NCI-H128 (cell line): ENCODE measurements around the gene CERK.
A peak's percentile ranks its signal among the peaks of the same experiment; 100 is the strongest.

Experiments
- DNase-seq: peaks from one replicate; lab custom pipeline; 2025; ENCODE audit not compliant: unreplicated experiment; lab: John Stamatoyannopoulos, UW

Gene CERK

DNA sequence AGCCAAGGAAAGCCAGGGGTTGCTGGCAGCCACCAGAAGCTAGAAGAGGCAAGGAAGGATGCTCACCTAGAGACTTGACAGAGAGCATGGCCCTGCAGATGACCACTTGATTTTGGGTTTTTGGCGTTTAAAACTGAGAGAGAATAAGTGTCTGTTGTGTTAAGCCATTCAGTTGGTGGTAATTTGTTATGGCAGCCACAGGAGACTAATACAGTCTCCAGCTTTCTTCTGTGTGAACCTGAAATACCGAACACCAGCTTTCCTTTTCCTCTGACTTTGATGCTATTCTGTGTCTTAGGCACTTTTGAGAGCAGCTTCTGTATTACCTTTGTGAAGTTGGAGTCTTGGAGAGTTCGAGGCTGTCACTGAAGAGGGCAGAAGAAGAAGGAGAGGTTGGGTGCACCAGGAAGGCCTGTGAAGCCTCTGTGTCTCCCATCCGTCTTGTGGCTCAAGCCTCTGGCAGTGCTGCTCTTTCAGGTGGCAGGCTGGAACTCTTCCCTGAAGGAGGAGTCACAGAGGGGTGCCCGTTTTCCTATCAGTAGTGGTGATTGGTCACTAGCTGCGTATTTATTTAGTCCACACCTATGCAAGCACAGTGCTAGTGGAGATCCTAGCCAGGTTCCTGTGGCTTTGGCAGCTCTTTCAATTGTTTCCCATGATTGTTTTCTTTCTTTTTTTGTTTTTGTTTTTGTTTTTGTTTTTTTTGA lies 26.9 kb upstream of the CERK start:
- no peak for DNase-seq

DNA sequence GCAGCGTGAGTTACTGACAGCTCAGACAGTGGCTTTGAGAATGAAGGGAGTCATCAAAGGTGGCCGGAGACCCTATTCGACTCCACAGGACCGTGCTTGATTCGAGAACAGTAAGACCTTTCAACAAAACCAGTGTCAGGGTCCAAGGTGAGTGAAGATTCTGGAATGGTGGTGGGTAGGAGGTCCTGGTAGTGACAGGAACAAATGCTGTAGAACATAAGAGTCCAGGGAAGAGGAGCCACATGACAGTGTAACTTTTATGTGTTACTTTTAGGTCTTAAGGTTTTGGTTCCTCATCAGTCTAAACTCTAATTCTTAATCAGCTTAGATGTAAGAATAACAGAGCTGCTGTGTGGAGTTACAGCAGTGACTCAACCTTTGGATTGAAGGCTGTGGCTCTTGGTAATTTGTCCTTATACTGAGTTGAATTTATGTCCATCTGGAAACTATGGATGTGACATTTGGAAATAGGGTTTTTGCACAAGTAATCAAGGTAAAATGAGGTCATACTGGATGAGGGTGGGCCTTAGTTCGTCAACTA lies 26.2 kb upstream of the CERK start:
- DNase-seq = no peak

DNA sequence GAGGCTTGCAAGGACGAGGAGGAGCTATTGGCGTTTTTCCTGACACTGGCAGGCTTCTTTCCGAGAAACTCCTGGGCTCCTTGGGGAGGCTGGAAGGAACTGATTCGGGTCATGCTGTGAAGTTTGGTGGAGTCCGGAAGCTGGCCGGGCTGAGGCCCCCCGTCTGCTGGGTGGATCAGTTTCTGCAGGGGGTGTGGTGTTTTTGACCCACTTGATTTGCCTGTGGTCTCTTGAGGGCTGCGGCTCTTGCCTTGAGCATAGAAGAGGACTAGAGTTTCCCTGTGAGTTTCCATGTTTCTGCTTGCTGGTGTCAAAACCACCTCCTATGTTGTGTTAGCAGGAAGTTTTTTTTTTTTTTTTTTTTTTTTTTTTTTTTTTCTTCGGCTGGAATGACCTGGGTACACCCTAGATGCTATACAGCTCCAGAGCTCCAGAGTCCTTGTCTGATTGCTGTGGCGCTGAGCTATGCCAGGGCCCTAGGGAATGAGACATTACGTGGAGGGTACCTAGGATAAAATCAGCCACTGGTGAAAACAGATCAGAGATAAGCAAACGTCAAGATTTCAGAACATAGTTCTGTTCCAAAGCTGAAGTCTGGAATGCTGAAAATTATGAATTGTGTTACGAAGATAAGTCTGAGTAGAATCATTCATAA lies 25.1 kb upstream of the CERK start:
- no peak for DNase-seq

DNA sequence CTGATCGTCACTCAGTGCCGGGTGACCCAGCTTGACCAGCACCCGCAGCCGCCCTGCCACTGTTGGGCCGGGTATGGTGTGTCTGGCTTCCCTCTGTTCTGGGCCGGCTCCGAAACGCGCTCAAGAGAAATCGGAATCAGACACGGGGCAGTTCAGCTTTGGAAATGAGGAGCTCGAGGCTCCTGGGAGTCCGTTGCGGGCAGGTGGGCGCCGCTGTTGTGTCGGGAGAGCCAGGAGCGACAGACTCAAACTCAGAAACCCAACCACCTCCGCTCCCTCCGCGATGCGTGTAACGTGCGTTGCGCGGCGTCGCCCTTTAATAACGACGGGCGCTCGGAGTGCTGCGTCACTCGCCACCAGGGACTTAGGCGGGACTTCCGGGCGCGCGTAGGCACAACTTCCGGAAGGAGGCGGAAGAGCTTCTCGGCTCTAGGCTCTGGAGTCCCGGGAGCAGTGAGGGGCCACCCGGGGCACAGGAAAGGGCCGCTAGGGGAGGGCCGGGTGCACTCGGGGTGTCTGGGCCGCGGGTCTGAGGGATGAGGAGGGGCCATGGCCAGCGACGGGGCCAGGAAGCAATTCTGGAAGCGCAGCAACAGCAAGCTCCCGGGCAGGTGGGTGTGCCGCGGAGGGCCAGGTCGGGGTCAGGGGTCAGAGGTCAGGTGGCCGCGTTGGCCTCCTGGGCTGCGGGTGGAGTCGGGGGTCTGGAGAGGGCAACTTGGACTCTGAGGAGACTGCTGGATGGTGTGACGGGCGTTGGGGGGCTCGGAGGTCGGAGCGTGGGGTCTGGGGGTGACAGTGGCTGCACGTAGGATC lies 24.4 kb upstream of the CERK start, which contains the start of gene TBC1D22A:
TBC1D22A (plus strand) TSS at position 413 of the 813 bp plus-strand sequence; CDS start at position 550, 137 bp downstream.
- peak; percentile 74 for DNase-seq

DNA sequence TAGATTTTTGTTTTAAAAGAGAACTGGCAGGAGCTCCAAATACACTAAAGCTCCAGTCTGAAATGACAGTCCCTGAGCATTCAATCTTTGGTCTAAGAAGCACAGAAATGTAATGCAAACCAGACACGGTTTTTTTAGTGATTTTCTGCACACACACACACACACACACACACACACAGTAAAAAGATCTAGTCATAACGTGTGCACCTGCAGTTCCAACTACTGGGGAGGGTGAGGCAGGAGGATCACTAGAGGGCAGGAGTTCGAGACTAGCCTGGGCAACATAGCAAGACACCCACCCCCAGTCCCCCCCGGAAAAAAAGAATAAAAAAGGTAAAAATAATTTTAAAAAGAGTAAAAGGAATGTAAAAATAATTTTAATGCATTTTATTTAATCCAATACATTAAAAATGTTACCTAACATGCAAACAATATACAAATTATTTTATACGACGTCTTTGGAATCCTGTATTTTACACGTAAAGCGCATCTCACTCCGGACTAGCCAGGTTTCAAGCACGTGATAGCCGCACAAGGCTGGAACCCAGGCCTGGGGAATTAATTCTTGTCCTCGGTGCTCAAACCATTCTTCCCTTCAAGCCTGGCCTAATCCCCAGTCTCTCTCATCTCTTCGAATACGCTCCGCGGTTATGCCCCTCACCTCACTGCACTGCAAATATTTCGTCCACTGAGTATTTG lies 23.6 kb upstream of the CERK start:
- no peak for DNase-seq

DNA sequence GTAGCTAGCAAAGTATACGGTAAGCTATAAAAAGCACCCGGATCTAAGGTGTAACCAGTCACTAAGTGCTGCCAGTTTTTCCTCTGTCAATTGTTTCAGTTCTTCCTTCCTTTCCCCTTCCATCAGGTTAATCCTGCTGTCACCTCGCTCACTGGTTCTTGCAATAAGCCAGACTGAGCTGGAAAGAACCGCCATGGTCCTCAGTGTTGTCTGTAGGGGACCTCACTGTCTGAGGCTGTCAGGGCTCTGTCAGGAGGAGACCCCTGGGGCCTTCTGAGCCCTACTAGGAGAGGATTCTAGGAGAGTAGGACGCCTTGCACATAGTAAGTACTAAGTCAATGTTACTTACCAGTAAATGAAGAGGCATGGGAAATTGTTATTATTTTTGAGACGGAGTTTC lies 23.0 kb upstream of the CERK start:
- no peak for DNase-seq

DNA sequence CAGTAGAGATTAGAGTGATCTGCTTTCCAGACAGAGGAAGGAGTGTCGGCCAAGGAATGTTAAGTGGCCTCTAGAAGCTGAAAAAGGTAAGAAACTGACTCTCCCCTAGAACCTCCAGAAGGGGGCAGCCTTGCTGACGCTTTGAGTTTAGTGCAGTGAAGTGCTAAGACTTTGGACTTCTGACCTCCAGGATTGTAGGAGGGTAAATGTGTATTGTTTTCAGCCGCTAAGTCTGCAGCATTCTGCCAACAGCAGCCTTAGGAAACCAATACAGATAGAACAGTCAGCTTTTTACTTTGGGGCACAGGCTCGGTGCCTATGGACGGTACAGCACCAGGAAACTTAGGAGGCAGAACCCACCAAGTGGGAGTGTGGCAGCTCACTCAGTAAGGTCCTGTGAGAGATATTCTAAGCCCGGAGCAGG lies 20.8 kb upstream of the CERK start:
- DNase-seq = no peak

DNA sequence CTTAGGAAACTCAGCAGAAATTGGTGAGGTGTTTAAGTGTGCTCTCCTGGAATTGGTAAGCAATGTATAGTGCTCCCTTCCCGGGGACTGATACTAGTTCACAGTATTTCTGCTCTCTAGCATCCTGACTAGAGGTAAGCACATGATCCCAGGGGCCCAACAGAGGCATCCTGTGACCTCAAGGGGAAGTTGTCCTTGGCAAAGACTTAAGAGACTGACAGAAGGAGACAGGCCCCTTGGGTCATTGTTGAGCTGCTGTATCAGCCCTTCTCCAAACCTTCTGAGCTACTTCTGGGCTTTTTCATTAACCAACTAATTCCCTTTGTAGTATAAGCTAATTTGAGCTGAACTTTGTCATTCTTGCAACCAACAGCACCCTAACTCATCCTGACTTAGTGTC lies 20.1 kb upstream of the CERK start:
- DNase-seq = no peak

DNA sequence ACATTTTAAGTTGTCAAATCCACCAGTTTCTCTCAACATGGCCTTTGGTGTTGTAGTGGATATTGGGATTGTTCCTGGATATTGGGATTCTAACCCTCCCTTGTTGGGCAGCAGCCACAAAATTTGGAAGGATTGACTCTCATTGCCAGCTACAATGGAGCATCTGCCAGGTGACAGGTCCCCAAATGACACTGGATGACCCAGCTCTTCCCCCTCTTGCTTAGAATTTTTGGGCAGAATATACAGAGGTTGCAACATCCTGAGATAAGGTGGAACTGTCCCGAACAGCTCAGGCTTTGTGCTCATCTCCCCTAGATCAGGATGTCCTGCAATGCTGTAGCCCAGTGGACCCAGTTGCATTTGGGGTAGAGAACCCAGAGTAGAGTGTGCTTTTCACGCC lies 19.1 kb upstream of the CERK start:
- no peak for DNase-seq

DNA sequence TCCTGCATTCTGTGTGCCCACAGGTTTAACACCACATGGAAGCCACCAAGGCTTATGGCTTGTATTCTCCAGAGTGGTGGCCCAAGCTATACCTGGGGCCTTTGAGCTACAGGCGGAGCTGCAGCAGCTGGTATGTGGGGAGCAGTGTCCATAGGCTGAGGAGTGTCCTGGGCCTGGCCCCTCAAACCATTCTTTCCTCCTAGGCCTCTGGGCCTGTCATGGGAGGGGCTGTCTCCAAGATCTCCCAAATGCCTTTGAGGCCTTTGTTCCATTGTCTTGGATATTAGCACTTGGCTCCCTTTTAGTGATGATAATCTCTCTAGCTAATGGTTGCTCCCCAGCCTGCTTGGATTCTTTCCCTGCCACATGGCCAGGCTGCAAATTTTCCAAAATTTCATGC lies 18.0 kb upstream of the CERK start:
- DNase-seq = no peak

DNA sequence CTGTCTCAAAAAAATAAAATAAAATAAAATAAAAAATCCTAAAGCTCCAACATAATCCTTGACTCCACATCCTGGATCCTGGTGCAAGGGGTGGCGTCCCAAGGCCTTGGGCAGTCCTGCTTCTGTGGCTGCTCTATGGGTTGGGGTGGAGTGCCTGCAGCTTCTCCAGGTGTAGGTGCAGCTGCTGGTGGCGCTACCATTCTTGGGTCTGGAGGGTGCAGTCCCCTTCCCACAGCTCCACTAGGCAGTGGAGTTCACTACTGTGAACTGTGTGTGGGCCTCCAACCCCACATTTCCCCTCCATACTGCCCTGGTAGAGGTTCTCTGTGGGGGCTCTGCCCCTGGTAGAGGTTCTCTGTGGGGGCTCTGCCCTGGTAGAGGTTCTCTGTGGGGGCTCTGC lies 17.5 kb upstream of the CERK start:
- DNase-seq = no peak

DNA sequence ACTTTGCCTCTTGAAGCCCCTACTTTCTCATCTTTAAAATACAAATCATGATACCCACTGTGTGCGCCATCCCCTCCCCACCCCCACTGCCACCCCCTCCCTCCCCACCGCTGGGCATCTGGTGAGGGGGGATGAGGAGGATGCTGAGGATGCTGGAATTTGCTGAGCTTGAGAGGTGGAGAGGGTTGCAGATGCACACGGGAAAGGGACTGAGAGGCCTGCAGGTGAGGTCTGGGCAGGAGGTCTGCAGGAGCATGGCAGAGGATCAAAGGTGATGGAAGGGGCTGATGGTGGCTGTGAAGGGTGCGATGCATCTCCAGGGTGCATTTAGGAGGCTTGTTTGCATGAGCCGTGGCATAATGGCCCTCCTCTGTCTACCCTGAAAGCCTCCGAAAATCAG lies 16.8 kb upstream of the CERK start:
- no peak for DNase-seq

DNA sequence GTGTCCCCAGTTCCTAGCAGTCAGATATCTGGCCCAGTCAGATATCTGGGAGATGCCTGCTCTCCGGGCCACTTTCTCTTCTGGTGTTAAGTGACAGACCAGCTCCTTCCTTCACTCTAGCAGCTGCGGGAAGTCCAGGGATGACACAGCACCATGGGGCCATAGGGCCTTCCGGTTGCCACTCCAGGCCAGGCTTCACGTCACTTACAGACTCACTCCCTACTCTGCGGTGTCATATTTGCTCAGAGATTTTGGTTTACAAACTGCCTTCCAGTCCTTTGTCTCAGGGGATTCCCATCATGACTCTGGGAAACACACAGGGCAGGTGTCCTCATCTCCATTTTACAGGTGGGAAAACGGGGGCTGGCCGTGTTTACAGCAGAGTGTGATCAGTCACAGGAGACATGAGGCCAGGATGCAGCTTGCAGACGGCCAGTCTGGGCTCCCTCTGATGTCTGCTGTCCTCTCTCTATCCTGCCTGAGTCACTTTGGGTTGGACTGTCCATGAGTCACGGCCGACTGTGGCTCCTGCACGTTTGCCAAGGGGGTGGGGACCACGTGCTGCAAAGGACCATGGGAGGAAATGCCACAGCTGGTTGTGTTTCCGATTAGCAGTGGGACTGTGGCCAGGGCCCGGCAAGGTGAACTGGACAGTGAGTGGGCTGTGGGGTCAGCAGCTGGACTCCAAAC lies 16.2 kb upstream of the CERK start:
- no peak for DNase-seq

DNA sequence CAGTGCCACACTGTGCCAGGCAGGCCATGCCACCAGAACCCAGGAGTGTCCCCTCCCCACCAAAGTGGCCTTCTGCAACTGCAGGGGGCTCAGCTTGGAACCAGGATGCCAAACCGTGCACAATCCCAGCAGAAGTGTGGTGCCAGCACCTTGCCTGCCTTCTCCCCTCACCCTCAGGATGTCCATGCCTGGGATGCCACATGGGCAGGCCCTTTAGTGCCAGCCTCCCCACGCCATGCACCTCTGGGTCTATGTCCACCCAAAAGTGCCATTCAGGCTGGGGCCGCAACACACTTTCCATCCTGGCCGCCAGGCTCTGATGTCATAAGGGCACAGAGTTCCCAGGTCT lies 15.7 kb upstream of the CERK start:
- no peak for DNase-seq

DNA sequence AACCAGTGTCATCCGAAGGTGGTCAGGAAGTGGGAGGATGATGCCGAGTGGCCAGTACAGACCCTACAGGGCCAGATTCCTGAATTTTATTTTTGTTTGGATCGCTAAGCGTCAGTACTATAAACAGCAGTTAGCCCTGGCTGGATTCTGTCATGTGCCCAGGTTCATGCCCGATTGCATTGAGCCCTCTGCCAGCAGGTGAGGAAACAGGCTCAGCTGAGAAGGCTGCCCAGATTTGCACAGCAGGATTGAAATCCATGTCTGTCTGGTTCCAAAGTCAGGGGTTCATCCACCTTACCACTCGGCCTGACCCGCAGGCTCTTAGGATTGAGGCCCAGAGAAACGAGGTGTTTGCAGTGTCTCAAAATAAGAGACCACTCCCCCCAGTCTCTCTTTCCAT lies 15.3 kb upstream of the CERK start:
- DNase-seq = no peak

DNA sequence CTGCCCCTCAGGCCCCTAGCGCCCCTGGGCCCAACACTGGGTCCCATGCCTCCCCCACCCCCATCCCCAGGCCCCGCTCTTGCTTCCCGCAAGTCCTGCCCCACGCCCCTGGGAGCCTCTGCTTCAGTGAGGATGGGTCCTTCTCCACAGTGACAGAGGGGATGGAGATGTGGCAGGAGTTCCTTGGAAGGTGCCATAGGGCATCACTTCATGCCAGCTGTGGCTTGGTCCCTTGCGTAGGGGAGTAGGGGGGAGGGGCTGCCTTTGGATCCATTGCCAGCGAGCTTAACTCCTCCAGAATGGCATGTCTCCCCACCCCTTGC lies 14.9 kb upstream of the CERK start:
- DNase-seq = no peak

DNA sequence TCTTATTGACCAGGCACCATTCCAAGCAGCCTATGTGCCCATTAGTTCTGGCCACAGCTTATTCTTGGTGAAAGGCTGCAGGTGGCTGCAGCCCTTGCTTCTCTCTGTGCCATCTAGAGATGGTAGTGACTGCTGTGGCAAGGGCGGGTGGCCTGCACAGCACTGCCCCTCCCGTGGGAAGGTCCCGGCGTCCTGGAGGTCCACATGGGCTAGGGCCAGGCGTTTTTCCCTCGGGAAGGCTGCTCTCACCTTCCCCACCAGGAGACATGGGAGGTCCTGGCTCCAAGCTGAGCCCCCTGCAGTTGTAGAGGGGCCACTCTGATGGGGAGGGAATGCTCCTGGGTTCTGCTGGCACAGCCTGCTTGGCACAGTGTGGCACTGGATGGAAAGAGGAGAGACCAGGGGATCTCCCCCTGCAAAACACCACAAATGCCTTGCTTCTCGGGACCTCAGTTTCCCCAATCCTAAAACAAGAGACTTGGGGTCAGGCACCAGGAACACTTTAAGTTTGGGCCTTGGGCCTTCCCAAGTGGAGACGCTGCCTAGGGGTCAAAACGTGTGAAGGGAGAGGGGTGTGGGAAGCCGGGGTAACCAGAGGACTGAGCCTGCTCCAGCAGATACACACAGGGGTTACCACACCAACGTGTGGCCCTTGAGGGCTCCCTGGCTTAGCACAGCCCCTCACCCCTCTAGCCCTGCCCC lies 14.4 kb upstream of the CERK start:
- DNase-seq = no peak

DNA sequence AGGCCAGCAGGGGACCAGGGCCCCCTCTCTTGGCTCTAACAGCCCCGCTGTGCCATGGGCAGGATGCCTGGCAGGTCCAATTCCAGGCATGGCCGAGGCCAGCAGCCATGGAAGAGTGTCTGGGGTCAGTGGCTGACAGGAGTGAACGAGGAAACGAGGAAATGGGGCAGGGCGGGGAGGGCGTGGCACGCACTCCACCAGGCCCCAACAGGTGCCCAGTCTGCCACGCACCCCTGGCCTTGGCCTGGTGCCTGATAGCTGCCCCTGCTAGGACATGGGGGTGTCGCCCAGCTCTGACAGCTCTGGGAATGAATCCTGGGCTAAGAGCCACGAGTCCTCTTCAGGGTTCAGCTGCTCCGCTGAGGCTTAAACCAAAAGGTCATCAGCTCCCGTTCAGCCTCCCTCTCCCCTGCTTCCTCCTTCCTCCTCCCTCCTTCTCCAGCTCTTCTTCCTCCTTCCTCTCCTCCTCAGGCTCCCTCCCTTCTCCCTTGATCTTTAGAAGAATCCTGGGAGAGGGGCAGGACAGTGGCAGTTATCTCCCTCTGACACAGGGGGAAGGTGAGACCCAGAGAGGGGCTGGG lies 12.9 kb upstream of the CERK start:
- DNase-seq = no peak

DNA sequence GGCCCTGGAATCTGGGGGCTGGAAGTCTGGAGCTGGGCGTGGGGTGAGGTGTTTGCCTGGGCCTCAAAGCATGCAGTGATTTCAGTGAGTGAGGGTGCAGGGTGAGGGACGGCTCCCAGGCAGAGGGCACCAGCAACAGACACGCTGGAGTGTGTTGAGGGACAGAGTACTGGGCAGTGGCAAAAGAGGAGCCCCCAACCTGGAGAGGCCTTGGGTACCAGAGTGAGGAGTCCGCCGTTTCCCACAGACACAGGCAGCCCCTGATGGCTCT lies 12.4 kb upstream of the CERK start:
- DNase-seq = no peak
